H1 (cell line): ENCODE data around the gene LTBP1. TPM values are rescaled to one million over a fixed set of nuclear protein-coding genes. Genes with fewer than 3 reads are reported as not detected.

ENCODE experiments used
- CTCF ChIA-PET: fragments of 300-600 bp; sonication (Branson Sonifier 250); formaldehyde crosslinking; loops from one replicate; lab custom pipeline; 2021; ENCODE audit not compliant: partially characterized antibody; lab: Charles Lee
- POLR2A ChIA-PET: fragments of 300-600 bp; sonication (Branson Sonifier 250); formaldehyde crosslinking; loops from one replicate; lab custom pipeline; 2021; ENCODE audit warnings: inconsistent platforms; ENCODE audit not compliant: partially characterized antibody; lab: Charles Lee
- DNase-seq, 2 experiments: peaks; one replicate each; pipeline versions ENCODE4 v3.0.0 to v3.0.0-alpha.2; 2010 to 2022; ENCODE audit warnings: low spot score in 2 of 2, low read depth in 1 of 2, mixed read lengths in 1 of 2
- FAIRE-seq: peaks from 2 replicates; lab custom pipeline; 2011; peaks lifted over from hg19 to GRCh38; lab: Jason Lieb, UNC
- H2AFZ ChIP-seq: 2 replicates; pipeline ENCODE4 v1.8.1; 2012; ENCODE audit warnings: low read length, inconsistent platforms
- H2AK5ac ChIP-seq: 2 replicates; pipeline ENCODE4 v1.6.1; 2013; ENCODE audit warnings: low read depth, low read length
- H2BK120ac ChIP-seq: replicated peaks from 2 replicates; pipeline ENCODE3; 2013; ENCODE audit warnings: low read depth, low read length, inconsistent platforms
- H2BK12ac ChIP-seq: 2 replicates; pipeline ENCODE4 v1.6.1; 2013; ENCODE audit warnings: low read depth, low read length
- H2BK15ac ChIP-seq: 2 replicates; pipeline ENCODE4 v1.6.1; 2013; ENCODE audit warnings: low read length
- H2BK20ac ChIP-seq: 2 replicates; pipeline ENCODE4 v1.6.1; 2013; ENCODE audit warnings: low read length
- H2BK5ac ChIP-seq: 2 replicates; pipeline ENCODE4 v1.6.1; 2013; ENCODE audit warnings: low read depth, low read length
- H3K14ac ChIP-seq: 2 replicates; pipeline ENCODE4 v1.6.1; 2013; ENCODE audit warnings: inconsistent platforms; ENCODE audit not compliant: insufficient read length
- H3K18ac ChIP-seq: 2 replicates; pipeline ENCODE4 v1.6.1; 2013; ENCODE audit warnings: low read length; ENCODE audit errors: extremely low read depth
- H3K23ac ChIP-seq: 2 replicates; pipeline ENCODE4 v1.6.1; 2013; ENCODE audit warnings: inconsistent platforms; ENCODE audit not compliant: insufficient read length
- H3K23me2 ChIP-seq: 2 replicates; pipeline ENCODE4 v1.6.1; 2013; ENCODE audit warnings: low read depth, low read length
- H3K27ac ChIP-seq: 2 replicates; pipeline ENCODE4 v1.6.1; 2011; ENCODE audit warnings: low read depth, low read length, inconsistent platforms
- H3K27me3 ChIP-seq, 4 experiments: replicated peaks in 1 of 4; 1 replicate in 1 of 4; 2 replicates in 3 of 4; pipeline versions ENCODE4 v1.6.1 to v1.8.1; 2011 to 2013; ENCODE audit warnings: low read length in 3 of 4, mild to moderate bottlenecking in 3 of 4, inconsistent platforms in 2 of 4, mixed read lengths in 2 of 4, moderate library complexity in 1 of 4; ENCODE audit not compliant: control insufficient read depth in 3 of 4, insufficient read depth in 3 of 4; ENCODE audit errors: extremely low read depth in 1 of 4
- H3K36me3 ChIP-seq, 4 experiments: 2 replicates each; pipeline versions ENCODE4 v1.6.1 to v1.8.1; 2011 to 2013; ENCODE audit warnings: mild to moderate bottlenecking in 4 of 4, low read length in 3 of 4, moderate library complexity in 2 of 4, control low read depth in 1 of 4, inconsistent platforms in 1 of 4; ENCODE audit not compliant: insufficient read depth in 4 of 4, control insufficient read depth in 2 of 4
- H3K4ac ChIP-seq: replicated peaks from 2 replicates; pipeline ENCODE3; 2013; ENCODE audit warnings: low read length, low read depth, mixed read lengths, inconsistent platforms; ENCODE audit not compliant: insufficient read length
- H3K4me1 ChIP-seq, 4 experiments: replicated peaks in 1 of 4; 1 replicate in 1 of 4; 2 replicates in 3 of 4; pipeline versions ENCODE4 v1.6.1 to v1.8.1; 2011 to 2013; ENCODE audit warnings: low read length in 3 of 4, inconsistent platforms in 2 of 4, mixed read lengths in 1 of 4; ENCODE audit not compliant: insufficient read depth in 4 of 4, control insufficient read depth in 3 of 4
- H3K4me2 ChIP-seq, 2 experiments: 2 replicates each; pipeline versions ENCODE4 v1.6.1 to v1.8.1; 2011 to 2013; ENCODE audit warnings: low read depth in 2 of 2, low read length in 2 of 2, control low read depth in 1 of 2, inconsistent platforms in 1 of 2, mild to moderate bottlenecking in 1 of 2; ENCODE audit not compliant: insufficient read depth in 1 of 2
- H3K4me3 ChIP-seq, 4 experiments: fragments of 200-600, 300-600 bp in 1 of 4; sonication (generic), shearing (Covaris generic), sonication (Bioruptor Twin) in 1 of 4; 2 replicates each; pipeline versions ENCODE4 v1.5.1 to v1.8.1; 2011 to 2016; ENCODE audit warnings: low read length in 4 of 4, low read depth in 3 of 4, control low read depth in 2 of 4, inconsistent platforms in 2 of 4, mild to moderate bottlenecking in 2 of 4, mixed read lengths in 1 of 4, moderate library complexity in 1 of 4; ENCODE audit not compliant: insufficient read depth in 2 of 4; ENCODE audit errors: extremely low read depth in 1 of 4
- H3K56ac ChIP-seq: replicated peaks from 2 replicates; pipeline ENCODE3; 2013; ENCODE audit warnings: low read depth, mild to moderate bottlenecking, mixed read lengths, low read length, inconsistent platforms; ENCODE audit not compliant: insufficient read length
- H3K79me1 ChIP-seq: 2 replicates; pipeline ENCODE4 v1.6.1; 2013; ENCODE audit warnings: low read depth, low read length, control low read depth
- H3K79me2 ChIP-seq, 2 experiments: 2 replicates each; pipeline versions ENCODE4 v1.6.1 to v1.8.1; 2012 to 2013; ENCODE audit warnings: low read length in 2 of 2, mild to moderate bottlenecking in 2 of 2, inconsistent platforms in 1 of 2; ENCODE audit not compliant: insufficient read depth in 2 of 2, control insufficient read depth in 1 of 2
- H3K9ac ChIP-seq, 4 experiments: replicated peaks in 1 of 4; 1 replicate in 1 of 4; 2 replicates in 3 of 4; pipeline versions ENCODE4 v1.6.1 to v1.8.1; 2011 to 2013; ENCODE audit warnings: low read depth in 3 of 4, low read length in 3 of 4, control low read depth in 2 of 4, mild to moderate bottlenecking in 2 of 4, moderate library complexity in 2 of 4, inconsistent platforms in 1 of 4; ENCODE audit errors: extremely low read depth in 1 of 4
- H3K9me3 ChIP-seq, 2 experiments: 2 replicates each; pipeline versions ENCODE4 v1.6.1 to v1.8.1; 2012 to 2013; ENCODE audit warnings: mild to moderate bottlenecking in 2 of 2, moderate library complexity in 2 of 2, control low read depth in 1 of 2, inconsistent platforms in 1 of 2, low read depth in 1 of 2, low read length in 1 of 2, mixed read lengths in 1 of 2; ENCODE audit not compliant: insufficient read depth in 2 of 2
- H4K20me1 ChIP-seq, 2 experiments: replicated peaks in 1 of 2; 2 replicates each; pipeline versions ENCODE3 to v1.8.1; 2011 to 2013; ENCODE audit warnings: inconsistent platforms in 2 of 2, low read length in 2 of 2, mild to moderate bottlenecking in 1 of 2; ENCODE audit not compliant: insufficient read depth in 2 of 2, control insufficient read depth in 1 of 2
- H4K5ac ChIP-seq: 2 replicates; pipeline ENCODE4 v1.6.1; 2013; ENCODE audit warnings: low read length, low read depth, mixed read lengths, inconsistent platforms; ENCODE audit not compliant: insufficient read length
- H4K8ac ChIP-seq: 2 replicates; pipeline ENCODE4 v1.8.0; 2013; ENCODE audit warnings: mild to moderate bottlenecking, moderate library complexity, low read length, inconsistent platforms; ENCODE audit not compliant: insufficient read depth; ENCODE audit errors: extremely low read depth
- H4K91ac ChIP-seq: replicated peaks from 2 replicates; pipeline ENCODE3; 2013; ENCODE audit warnings: low read length, mixed read lengths, inconsistent platforms; ENCODE audit not compliant: insufficient read length
- CBX8 ChIP-seq: fragments of 300-800, 300-1000 bp; sonication (generic); IDR thresholded peaks from 2 replicates; pipeline ENCODE4 v1.7.1; 2016; ENCODE audit warnings: low read depth, low read length, borderline replicate concordance
- WGBS, 2 experiments: shearing (Covaris generic) in 1 of 2; methylation state at CpG; one replicate each; pipeline versions ENCODE4 v1.1.6 to v1.1.7; 2013 to 2015; ENCODE audit warnings: low lambda C conversion rate in 2 of 2, mixed read lengths in 2 of 2, inconsistent platforms in 1 of 2, low coverage in 1 of 2, missing lambda C conversion rate in 1 of 2; ENCODE audit not compliant: insufficient replicate concordance in 2 of 2, insufficient coverage in 1 of 2, insufficient read length in 1 of 2; ENCODE audit errors: extremely low coverage in 1 of 2, missing lambda C conversion rate in 1 of 2; 5-methylcytosine and 5-hydroxymethylcytosine counted together
- polyA plus RNA-seq, 7 experiments: library from polyadenylated mRNA; depleted of rRNA in 3 of 7; stranded (reverse) in 5 of 7; unstranded in 2 of 7; fragments of >200 nt in 5 of 7; fragments of 200-250 nt in 2 of 7; gene quantifications; 1 replicate in 5 of 7; 2 replicates in 1 of 7; 4 replicates in 1 of 7; pipeline versions ENCODE4 v1.2.1 to v1.2.3, GENCODE V29; 2011 to 2013; ENCODE audit warnings: missing spikeins in 2 of 7, mixed read lengths in 2 of 7
- total RNA-seq: library from RNA; stranded (reverse); fragmentation: NEBNext Ultra II Directional; extraction: Animal tissue kit (Norgen Biotek cat#: 25700); gene quantifications from 2 replicates; pipeline ENCODE4 v1.2.1, GENCODE V29; 2021

Gene LTBP1
- total and polyA plus RNA-seq, 2 of the 8 experiments (the other 6 are each of a cell fraction or from before 2014, with no cell fraction given): 15.4 to 24.7 TPM

GRCh38 chr2:33258387-33258786, 311.6 kb downstream of the LTBP1 start:
- Histone ChIP-seq H3K18ac (no peak overlapping the region), H3K23ac (no peak overlapping the region), H3K23me2 (no peaks in the 10 kb centered on the region), H2BK120ac (no peak overlapping the region), H2AK5ac (no peak overlapping the region), H3K79me2 (no peaks in the 10 kb centered on the region), H4K5ac (no peak overlapping the region), H3K4me3 (no peak overlapping the region), H3K56ac (no peak overlapping the region), H2AFZ (no peak overlapping the region), H4K91ac (no peak overlapping the region), H4K20me1 (no peaks in the 10 kb centered on the region), H3K4me2 (no peak overlapping the region), H3K27me3 (no peaks in the 10 kb centered on the region), H3K4ac (no peak overlapping the region), H3K79me1 (no peaks in the 10 kb centered on the region), H3K9ac (no peak overlapping the region), H2BK5ac (no peak overlapping the region), H3K4me1 (no peaks in the 10 kb centered on the region), H3K36me3 (no peaks in the 10 kb centered on the region; a peak in 1 of 8 replicates), H3K27ac (no peak overlapping the region), H2BK12ac (no peak overlapping the region), H2BK20ac (no peak overlapping the region), H2BK15ac (no peak overlapping the region), H3K14ac (no peak overlapping the region), H4K8ac (no peak overlapping the region), H3K9me3 (no peaks in the 10 kb centered on the region)
- FAIRE-seq (no peak), DNase-seq (no peak)
- CTCF ChIA-PET: no interaction called here
- TF ChIP-seq CBX8: no peak
- 88% methylated on average over 4 of the region's 4 CpGs; no CpG with 5 or more reads in 1 of the 2 experiments for WGBS, 2 experiments
- POLR2A ChIA-PET: no interaction called here
